Stomach (tissue), 9 donors: ENCODE data around the gene PIP4K2B. TPM values are rescaled to one million over a fixed set of nuclear protein-coding genes. Genes with fewer than 3 reads are reported as not detected.

ENCODE experiments used
- DNase-seq, 2 donors: peaks; one replicate each; pipeline versions ENCODE4 v3.0.0 to v3.0.0-alpha.2; 2013 to 2019
- H3K27ac ChIP-seq, 5 donors: fragments of 200-600 bp in 4 of 5; sonication (generic) in 4 of 5; one replicate each; pipeline ENCODE4 v1.5.1; 2013 to 2019; ENCODE audit warnings: mild to moderate bottlenecking in 1 of 5, moderate library complexity in 1 of 5
- H3K27me3 ChIP-seq, 3 donors: fragments of 200-600 bp; sonication (generic); one replicate each; pipeline ENCODE4 v1.5.1; 2017 to 2019; ENCODE audit warnings: mixed run types in 1 of 3
- H3K36me3 ChIP-seq, 4 donors: fragments of 200-600 bp; sonication (generic); 1 replicate in 3 of 4; 2 replicates in 1 of 4; pipeline ENCODE4 v1.5.1; 2016 to 2019
- H3K4me1 ChIP-seq, 4 donors: fragments of 200-600 bp; sonication (generic); one replicate each; pipeline ENCODE4 v1.5.1; 2016 to 2019
- H3K4me3 ChIP-seq, 4 donors: fragments of 200-600 bp; sonication (generic) in 3 of 4; one replicate each; pipeline ENCODE4 v1.5.1; 2016 to 2019; ENCODE audit warnings: mild to moderate bottlenecking in 1 of 4
- H3K9me3 ChIP-seq, 4 donors: fragments of 200-600 bp; sonication (generic); one replicate each; pipeline ENCODE4 v1.5.1; 2016 to 2019
- CTCF ChIP-seq, 7 experiments: fragments of 450-650 bp in 4 of 7; fragments of 200-600 bp in 3 of 7; sonication (generic) in 3 of 7; IDR thresholded peaks; one replicate each; pipeline ENCODE4 v1.5.1; 2016 to 2019; ENCODE audit warnings: antibody characterized with exemption in 7 of 7, control low read depth in 2 of 7, mild to moderate bottlenecking in 1 of 7
- EP300 ChIP-seq: sonication (generic); formaldehyde crosslinking; IDR thresholded peaks from one replicate; pipeline ENCODE4 v1.6.1; 2017; ENCODE audit warnings: antibody characterized with exemption
- POLR2A ChIP-seq, 4 donors: fragments of 450-650 bp; IDR thresholded peaks; one replicate each; pipeline ENCODE4 v1.6.1; 2016; ENCODE audit warnings: antibody characterized with exemption in 4 of 4, control low read depth in 2 of 4, mild to moderate bottlenecking in 1 of 4, moderate library complexity in 1 of 4
- POLR2AphosphoS5 ChIP-seq, 3 donors: sonication (generic); formaldehyde crosslinking; IDR thresholded peaks; one replicate each; pipeline ENCODE4 v1.6.1; 2016; ENCODE audit warnings: antibody characterized with exemption in 3 of 3
- WGBS, 5 donors: extraction: QIAGEN DNeasy Blood & Tissue Kit in 3 of 5; methylation state at CpG; one replicate each; pipeline versions ENCODE4 v1.1.5 to v1.1.7; 2013 to 2018; 5-methylcytosine and 5-hydroxymethylcytosine counted together
- intact Hi-C: fragments of 100-400 bp; cut with DNase I; formaldehyde crosslinking; loops from one replicate; pipeline ENCODE4 v1.15.1; 2023; ENCODE audit warnings: low total_unique reads
- polyA plus RNA-seq, 3 donors: library from polyadenylated mRNA; stranded (reverse); fragments of 200-250 nt; gene quantifications; one replicate each; pipeline ENCODE4 v1.2.3, GENCODE V29; 2013
- total RNA-seq, 5 donors: library from RNA; depleted of rRNA; stranded (reverse); fragments of >200 nt; gene quantifications; one replicate each; pipeline versions ENCODE4 v1.1.0 to v1.2.3, GENCODE V29; 2014 to 2016
- donor health status: healthy with polysubstance abuse.
- donor health status: Bipolar disorder and iron deficiency.
- donor health status: healthy.

The PIP4K2B gene
- total and polyA plus RNA-seq, 8 donors, result 9.9 to 99.2 (median 23.3) TPM

- intact Hi-C loops, result no loop called here
- Histone ChIP-seq H3K27me3 (no peaks in the 10 kb centered on the region), H3K4me3 (peak overlapping the region; percentile 88 to 98 (median 97)), H3K4me1 (peaks cover 27 to 44% (median 34%) of the 10 kb centered on the region in 4 donors), H3K9me3 (no peaks in the 10 kb centered on the region), H3K27ac (peak overlapping the region; percentile 89 to 99 (median 99)), H3K36me3 (peaks cover 32 to 59% (median 52%) of the 10 kb centered on the region in 4 donors)
- WGBS, 5 donors, result 14 to 18% (median 14%) methylated on average over 14 of the region's 14 CpGs
- TF ChIP-seq POLR2A (IDR thresholded peaks at IDR 0.05) (no peak), POLR2AphosphoS5 (IDR thresholded peaks at IDR 0.05) (no peak), CTCF (IDR thresholded peaks at IDR 0.05) (no peak), EP300 (no peak)
- DNase-seq, result no peak
These were observed 943 bp upstream of the PIP4K2B start for GRCh38 chr17:38800237-38800760.

DNA sequence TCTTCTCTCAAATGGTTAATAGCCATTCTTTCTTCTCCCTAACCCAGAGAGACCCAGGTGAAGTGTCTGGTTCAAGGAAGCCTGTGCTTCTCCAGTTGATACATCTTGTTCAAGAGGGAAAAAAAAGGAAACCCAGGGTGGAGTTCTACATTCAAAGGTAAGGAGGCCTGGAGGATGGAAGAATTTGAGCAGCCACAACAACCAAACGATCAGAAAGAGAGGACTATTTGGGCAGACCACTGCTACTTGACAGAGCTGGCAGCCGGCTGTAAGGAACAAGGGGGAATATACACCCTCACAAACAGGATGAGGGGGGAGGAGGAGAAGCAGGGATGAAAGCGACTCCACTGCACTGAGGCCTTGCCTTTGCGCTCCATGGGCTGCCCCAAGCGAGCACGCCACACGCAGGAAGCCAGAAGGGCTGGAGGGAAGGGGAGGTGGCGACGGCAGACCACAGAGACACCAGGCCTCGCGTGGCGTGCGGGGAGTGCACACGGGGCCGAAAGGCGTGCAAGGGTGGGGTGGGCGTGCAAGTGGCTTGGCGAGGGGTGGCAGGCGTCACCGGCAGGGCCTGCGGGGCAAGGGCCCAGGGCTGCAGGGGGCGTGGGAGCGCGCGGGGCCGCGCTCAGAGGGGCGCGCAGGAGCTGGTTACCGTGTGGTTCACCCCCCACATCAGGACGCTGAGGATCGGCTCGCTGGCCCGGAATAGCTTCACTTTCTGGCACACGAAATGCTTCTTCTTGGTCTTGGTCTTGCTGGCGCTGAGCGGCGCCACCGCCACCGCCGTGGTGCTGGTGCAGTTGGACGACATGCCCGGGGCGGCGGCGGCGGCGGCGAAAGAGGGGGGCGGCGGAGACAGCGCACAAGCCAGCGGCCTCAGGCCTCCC lies 499 bp downstream of the PIP4K2B start:
- H3K36me3 ChIP-seq, result peaks cover 21 to 46% (median 39%) of the 10 kb centered on the region in 4 donors
- intact Hi-C loops, result no loop called here
- peak in 1 of 2 donors; percentile 44 for DNase-seq
- H3K4me1 ChIP-seq, result peaks cover 27 to 46% (median 34%) of the 10 kb centered on the region in 4 donors
- H3K27ac ChIP-seq, result peak overlapping the region; percentile 89 to 99 (median 99)
- H3K27me3 ChIP-seq, result no peaks in the 10 kb centered on the region
- no peak for TF ChIP-seq EP300
- TF ChIP-seq POLR2AphosphoS5 (IDR thresholded peaks at IDR 0.05), result peak in 1 of 3 donors; percentile 11
- no peak for TF ChIP-seq POLR2A (IDR thresholded peaks at IDR 0.05)
- no peaks in the 10 kb centered on the region for H3K9me3 ChIP-seq
- peak overlapping the region; percentile 88 to 98 (median 97) for H3K4me3 ChIP-seq
- WGBS, 5 donors, result 0 to 2% (median 1%) methylated on average over 37 to 53 of the region's 53 CpGs

DNA sequence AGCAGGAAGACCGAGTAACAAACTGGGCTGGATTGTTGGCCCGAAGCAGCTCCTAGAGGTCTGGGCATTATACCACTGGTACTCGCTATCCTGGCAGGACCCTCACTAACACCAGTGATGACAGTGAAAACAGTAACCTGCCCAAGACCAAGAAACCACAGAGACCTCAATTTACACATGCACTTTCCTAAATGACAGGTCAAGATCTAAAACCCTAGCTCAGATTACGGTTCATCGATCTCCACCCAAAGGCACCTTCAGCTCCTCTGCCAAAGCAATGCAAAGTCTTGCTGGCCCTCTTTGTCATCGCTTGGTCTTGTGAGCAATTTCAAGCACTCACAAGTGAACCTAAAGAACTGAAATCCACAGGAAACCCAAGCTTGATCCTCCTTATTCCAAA lies 1.5 kb downstream of the PIP4K2B start:
- intact Hi-C loops, result no loop called here
- no peak for DNase-seq
- peak overlapping the region; percentile 88 to 98 (median 97) for H3K4me3 ChIP-seq
- peak overlapping the region in 4 of 5 donors; percentile 97 to 99 (median 99) for H3K27ac ChIP-seq
- TF ChIP-seq POLR2AphosphoS5 (IDR thresholded peaks at IDR 0.05) (no peak), EP300 (no peak), CTCF (IDR thresholded peaks at IDR 0.05) (no peak), POLR2A (IDR thresholded peaks at IDR 0.05) (no peak)
- 72 to 78% (median 76%) methylated on average over 6 of the region's 6 CpGs for WGBS, 5 donors
- H3K27me3 ChIP-seq, result no peaks in the 10 kb centered on the region
- H3K36me3 ChIP-seq, result peaks cover 14 to 42% (median 32%) of the 10 kb centered on the region in 4 donors
- H3K9me3 ChIP-seq, result no peaks in the 10 kb centered on the region
- peaks cover 27 to 46% (median 34%) of the 10 kb centered on the region in 4 donors for H3K4me1 ChIP-seq

DNA sequence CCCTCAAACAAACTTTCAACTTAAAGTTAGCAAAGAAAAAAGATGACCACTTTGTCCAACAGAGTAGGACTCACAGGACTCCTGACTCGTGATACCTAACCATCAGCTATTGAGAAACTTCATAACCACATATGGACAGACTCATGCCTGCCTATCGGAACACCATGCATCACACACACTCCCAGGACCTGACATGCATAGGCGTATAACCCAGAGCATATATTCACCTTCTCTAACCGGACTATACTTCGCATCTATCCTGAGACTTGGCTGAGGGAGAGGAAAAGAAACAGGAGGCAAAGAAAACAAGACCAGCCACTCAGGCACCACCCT lies 2.2 kb downstream of the PIP4K2B start:
- no peak for DNase-seq
- Histone ChIP-seq H3K36me3 (peaks cover 7 to 40% (median 31%) of the 10 kb centered on the region in 4 donors), H3K4me3 (peak overlapping the region in 3 of 4 donors; percentile 6 to 98 (median 97)), H3K4me1 (peaks cover 27 to 52% (median 34%) of the 10 kb centered on the region in 4 donors), H3K9me3 (no peaks in the 10 kb centered on the region), H3K27me3 (no peaks in the 10 kb centered on the region), H3K27ac (peak overlapping the region in 2 of 5 donors; percentile 97 to 99)
- intact Hi-C loops, result no loop called here
- TF ChIP-seq POLR2A (IDR thresholded peaks at IDR 0.05) (no peak), EP300 (no peak), CTCF (IDR thresholded peaks at IDR 0.05) (no peak), POLR2AphosphoS5 (IDR thresholded peaks at IDR 0.05) (no peak)
- WGBS, 5 donors, result 65 to 84% (median 74%) methylated on average over 5 of the region's 5 CpGs
